ENCODE measurements around the gene MRPL53. TPM values are rescaled to one million over a fixed set of nuclear protein-coding genes. Genes with fewer than 3 reads are reported as not detected.

Gene MRPL53
- total and polyA plus RNA-seq, 2 of the 13 experiments (the other 11 are each of a cell fraction or from before 2014, with no cell fraction given), result 34.3 to 51.9 TPM

GRCh38 chr2:74497777-74498499 is 25.5 kb upstream of the MRPL53 start (continued):
- no peak for TF ChIP-seq ZNF513 (CRISPR knock-in tag; conservative IDR thresholded peaks at IDR 0.05)
- no peak for TF ChIP-seq THAP11 (CRISPR knock-in tag; IDR thresholded peaks at IDR 0.05)
- TF ChIP-seq EZH2 (conservative IDR thresholded peaks at IDR 0.05; ENCODE audit: low read depth, low read length), result no peak
- TF ChIP-seq SNAPC5 (CRISPR knock-in tag; IDR thresholded peaks at IDR 0.05; ENCODE audit: borderline replicate concordance), result no peak
- TF ChIP-seq ZNF44 (CRISPR knock-in tag; IDR thresholded peaks at IDR 0.05), result no peak
- 0 out of 2 replicates have a peak, but pooled peaks have one; percentile 72 for TF ChIP-seq SRY (CRISPR knock-in tag; IDR thresholded peaks at IDR 0.05)
- TF ChIP-seq SMAD3 (CRISPR knock-in tag; IDR thresholded peaks at IDR 0.05), result no peak
- no peak for TF ChIP-seq PHF5A (CRISPR knock-in tag; IDR thresholded peaks at IDR 0.05; ENCODE audit: low read depth, unreplicated experiment)
- TF ChIP-seq ZSCAN22 (CRISPR knock-in tag; IDR thresholded peaks at IDR 0.05), result no peak
- TF ChIP-seq ZNF724P (CRISPR knock-in tag; IDR thresholded peaks at IDR 0.05; ENCODE audit: borderline replicate concordance), result peak; percentile 83; the same call in 1 of the 2 replicates
- TF ChIP-seq ZKSCAN5 (CRISPR knock-in tag; IDR thresholded peaks at IDR 0.05), result no peak
- TF ChIP-seq ZBTB44 (CRISPR knock-in tag; IDR thresholded peaks at IDR 0.05), result no peak
- no peak for TF ChIP-seq TFDP2 (CRISPR knock-in tag; IDR thresholded peaks at IDR 0.05)
- TF ChIP-seq SNRNP70 (IDR thresholded peaks at IDR 0.05; ENCODE audit: low read depth, low read length), result no peak
- no peak for TF ChIP-seq CEBPG (CRISPR knock-in tag; IDR thresholded peaks at IDR 0.05)
- TF ChIP-seq ZNF569 (CRISPR knock-in tag; IDR thresholded peaks at IDR 0.05; ENCODE audit: borderline replicate concordance), result no peak
- TF ChIP-seq NR3C1 (CRISPR knock-in tag; IDR thresholded peaks at IDR 0.05), result no peak
- TF ChIP-seq FOXK1 (CRISPR knock-in tag; IDR thresholded peaks at IDR 0.05; ENCODE audit: borderline replicate concordance, low read depth), result no peak
- peak; percentile 8; the same call in 1 of the 2 replicates for TF ChIP-seq ADNP (CRISPR knock-in tag; IDR thresholded peaks at IDR 0.05)
- no peak for TF ChIP-seq ZNF282 (IDR thresholded peaks at IDR 0.05; ENCODE audit: partially characterized antibody)
- no peak for TF ChIP-seq RNF219 (CRISPR knock-in tag; IDR thresholded peaks at IDR 0.05)
- TF ChIP-seq ZNF274 (CRISPR knock-in tag; IDR thresholded peaks at IDR 0.05), result no peak
- peak; percentile 72 for TF ChIP-seq TBX2 (CRISPR knock-in tag; IDR thresholded peaks at IDR 0.05; ENCODE audit: borderline replicate concordance)
- TF ChIP-seq ZNF431 (CRISPR knock-in tag; IDR thresholded peaks at IDR 0.05; ENCODE audit: borderline replicate concordance, low read depth), result 0 out of 2 replicates have a peak, but pooled peaks have one; percentile 22

Data from HepG2 (cell line).